NCI-H146 (cell line): ENCODE results near the gene RAD1.
"Not testable (repeated sequence)": the region's sequence is repeated elsewhere in the genome, so short reads cannot be mapped to it uniquely, and the experiment has no call there.

Experiments
- DNase-seq: peaks from one replicate; lab custom pipeline; 2025; lab: John Stamatoyannopoulos, UW

Gene RAD1, protein sequence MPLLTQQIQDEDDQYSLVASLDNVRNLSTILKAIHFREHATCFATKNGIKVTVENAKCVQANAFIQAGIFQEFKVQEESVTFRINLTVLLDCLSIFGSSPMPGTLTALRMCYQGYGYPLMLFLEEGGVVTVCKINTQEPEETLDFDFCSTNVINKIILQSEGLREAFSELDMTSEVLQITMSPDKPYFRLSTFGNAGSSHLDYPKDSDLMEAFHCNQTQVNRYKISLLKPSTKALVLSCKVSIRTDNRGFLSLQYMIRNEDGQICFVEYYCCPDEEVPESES

DNA sequence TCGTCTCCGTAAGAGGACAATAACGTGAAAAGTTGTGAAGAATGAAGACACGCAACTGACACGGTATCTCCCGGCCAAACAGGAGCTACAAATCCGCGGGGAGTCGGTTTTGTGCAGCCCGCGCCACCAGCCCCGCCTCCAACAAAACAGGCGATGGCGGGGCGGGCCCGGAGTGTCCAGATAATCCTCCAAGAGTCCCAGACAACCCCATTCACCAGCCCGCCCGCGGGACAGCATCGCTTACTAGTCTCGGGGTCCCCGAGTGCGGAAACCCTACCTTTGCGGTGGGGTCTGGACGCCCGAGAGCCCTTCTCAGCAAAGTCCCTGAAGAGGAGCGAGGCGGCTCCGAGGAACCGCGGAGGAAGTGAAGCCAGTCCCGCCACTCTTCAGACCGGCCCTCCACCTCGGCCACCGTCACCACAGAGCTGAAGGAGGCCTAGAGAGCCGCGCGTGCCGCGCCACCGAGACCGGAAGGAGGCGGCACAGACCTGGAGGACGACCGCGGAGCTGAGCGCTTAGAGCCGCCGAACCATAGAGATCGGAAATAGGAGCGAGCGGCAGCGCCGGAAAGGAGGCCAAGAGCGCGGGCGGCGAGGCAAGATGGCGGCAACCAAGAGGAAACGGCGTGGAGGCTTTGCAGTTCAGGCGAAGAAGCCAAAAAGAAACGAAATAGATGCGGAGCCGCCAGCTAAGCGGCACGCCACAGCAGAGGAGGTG is at the start of gene RAD1, which contains the start of gene BRIX1:
TSS of gene RAD1 (minus strand) at position 366 of the 717 bp plus-strand sequence. CDS start 612 bp downstream, outside the sequence.
TSS of gene BRIX1 (plus strand) at position 573 of the 717 bp plus-strand sequence. CDS start at position 601, 28 bp downstream.
- DNase-seq, result peak; percentile 97

DNA sequence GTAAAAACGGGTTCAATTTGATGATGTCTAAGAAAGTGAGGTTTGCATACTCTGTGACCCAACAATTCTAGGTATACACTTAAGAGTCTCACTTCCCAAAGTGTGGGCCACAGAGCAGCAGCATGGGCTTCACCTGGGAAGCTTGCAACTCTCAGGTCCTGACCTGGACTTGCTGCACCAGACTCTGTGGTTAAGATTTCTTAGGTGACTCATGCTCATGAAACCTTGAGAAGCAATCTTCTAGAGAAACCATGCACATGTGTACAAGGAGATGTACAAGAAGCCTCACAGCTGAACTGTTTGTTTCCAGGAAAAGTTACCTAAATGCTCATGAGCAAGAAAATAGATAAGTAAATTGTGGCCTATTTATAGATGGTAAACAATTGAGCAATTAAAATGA is 44.0 kb upstream of the RAD1 start:
- DNase-seq, result no peak

DNA sequence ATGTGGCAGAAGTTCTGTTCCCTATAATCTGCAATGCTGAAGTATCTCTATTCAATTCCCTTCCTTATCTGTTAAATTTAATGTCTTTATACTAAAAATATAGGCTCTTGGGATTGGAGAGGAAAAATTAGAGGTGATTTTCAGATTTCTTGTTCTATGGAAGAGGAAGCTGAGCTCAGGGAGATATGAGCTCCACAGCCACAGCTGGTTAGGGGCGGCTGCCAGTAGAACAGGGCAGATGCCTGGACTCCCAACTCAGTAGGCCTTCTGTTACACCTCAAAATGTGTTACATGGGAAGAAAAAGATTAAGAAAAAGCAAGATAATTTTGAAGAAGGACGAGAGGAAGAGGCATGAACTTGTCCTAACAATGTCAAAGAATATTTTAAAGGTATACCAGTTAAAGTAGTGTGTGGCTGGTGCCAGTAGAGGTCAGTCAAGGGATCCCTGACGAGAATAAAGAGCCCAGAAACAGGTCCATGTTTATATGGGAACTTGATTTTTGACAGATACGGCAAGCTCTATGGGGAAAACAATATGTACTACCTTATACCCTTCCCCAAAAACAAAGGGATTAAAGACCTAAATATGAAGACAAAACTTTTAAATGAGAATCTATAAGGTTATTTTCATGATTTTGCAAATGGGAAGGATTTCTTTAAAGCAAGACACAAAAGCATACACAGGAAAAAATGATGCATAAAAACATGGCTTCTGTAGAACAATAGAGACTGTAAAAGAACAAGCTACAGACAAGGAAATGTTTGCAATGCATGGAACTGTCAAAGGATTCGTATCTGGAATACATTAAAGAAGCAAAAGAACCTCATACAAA is 42.8 kb upstream of the RAD1 start:
- peak; percentile 4 for DNase-seq

DNA sequence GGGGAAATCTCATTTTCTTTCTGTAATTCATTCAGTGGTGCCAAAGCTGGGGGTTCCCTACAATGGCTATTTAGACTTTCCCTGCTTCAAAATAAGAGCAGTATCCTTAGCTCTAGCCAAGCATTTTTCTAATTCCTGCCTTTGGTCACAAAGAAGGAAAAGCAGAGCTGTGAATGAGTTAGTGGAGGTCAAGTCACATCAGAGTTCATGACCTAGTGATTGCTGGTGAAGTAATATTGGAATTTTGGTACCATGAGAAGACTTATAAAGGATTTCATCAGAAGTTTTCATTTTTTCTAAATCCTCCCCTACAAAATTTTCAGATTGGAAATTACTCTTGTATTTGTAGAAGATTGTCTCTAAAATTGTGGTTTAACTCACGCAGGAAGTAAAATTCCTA is 42.0 kb upstream of the RAD1 start:
- no peak for DNase-seq

DNA sequence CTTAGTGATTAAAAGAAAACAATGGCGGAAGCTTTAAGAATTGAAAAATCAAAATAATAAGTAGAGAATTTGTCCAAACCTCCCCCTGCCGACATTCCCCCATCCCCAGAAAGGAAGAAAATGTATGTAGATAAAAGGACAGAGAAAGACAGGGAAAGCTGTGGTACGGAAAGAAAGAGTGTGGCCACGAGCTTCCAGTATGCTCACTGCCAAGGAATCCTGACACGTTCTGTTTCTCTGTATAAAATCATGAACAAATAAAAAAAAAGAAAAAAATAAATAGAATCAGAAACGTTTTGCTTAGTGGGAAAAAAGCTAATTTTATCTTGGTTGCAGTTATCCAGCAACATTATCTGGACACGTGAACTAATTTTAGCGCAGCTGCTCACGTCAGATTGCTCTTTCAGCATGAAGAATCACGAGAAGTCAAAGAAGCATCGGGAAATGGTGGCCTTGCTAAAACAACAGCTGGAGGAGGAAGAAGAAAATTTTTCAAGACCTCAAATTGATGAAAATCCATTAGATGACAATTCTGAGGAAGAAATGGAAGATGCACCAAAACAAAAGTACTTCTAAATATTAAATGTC is 29.2 kb upstream of the RAD1 start:
- no peak for DNase-seq

DNA sequence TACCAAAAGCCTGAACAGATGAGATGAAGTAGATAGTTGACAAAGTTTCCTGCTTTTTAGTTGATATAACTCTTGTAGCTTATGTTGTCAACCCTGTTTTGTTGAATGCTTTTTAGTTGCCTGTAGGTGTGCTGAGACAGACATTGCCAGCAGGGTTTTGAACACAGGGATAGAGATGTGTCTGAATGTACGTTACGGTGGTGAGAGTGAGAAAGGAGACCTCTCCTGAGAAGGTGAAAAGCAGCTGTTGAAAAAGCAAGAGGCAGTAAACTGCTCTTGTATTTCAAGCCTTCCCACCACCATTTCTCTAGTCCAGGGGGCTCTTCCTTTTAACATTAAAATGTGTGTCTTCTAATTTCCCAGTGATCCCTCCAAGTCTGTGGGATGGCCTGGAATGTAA is 28.7 kb upstream of the RAD1 start:
- no peak for DNase-seq

DNA sequence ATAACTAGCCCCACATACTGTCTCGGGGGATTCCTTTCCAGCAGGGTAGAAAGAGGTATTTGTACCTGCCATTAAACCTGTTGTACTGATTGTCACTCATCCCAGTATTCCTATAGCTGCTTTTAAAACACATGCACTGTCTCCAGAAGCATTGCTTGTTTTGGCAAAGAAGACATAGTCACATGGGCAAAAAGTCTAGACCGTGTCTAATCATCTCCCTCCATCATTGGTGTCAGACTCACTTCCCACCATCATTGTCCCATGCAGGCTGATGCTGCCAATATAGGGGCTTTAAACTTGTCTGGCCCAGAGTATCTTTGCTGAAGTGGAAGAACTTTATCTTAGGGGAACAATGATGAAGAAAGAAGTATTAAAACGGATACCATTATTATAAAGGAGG is 26.6 kb upstream of the RAD1 start:
- no peak for DNase-seq

DNA sequence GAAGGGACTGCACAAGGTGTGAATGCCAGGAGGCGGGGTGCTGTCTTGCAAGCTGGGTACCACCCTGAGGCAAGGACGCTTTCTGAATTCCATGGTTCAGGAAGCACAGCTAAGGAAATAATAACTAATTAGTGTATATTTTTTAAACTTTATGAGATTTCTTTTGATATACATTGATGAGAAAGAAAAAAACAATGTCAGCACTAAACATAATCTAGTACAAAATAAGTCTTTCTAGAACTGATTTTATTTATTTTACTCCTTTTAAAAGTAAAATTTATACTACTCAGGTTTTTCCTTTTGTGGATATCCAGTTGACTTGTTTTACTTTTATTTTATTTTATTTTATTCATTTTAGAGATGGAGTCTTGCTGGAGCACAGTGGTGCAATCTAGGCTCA is 17.6 kb upstream of the RAD1 start:
- DNase-seq, result no peak

DNA sequence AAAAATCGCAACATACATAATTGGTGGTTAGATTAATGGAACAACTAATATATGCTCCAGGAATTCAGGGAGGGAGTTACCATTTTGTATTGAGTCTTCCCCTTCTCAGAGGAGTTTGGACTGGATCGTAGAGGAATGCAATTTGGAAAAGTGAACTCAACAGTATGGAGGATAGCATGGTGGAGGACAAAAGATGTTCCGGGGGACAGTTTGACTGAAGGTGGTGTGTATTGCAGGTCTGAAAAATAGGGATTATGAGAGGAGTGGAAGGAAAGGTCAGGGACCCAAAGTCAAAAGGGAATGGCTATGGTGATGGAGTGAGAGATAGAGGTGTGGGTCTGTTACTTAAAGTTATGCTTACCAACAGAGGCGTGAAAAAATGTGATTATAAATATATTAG is 15.6 kb upstream of the RAD1 start:
- DNase-seq, result no peak

DNA sequence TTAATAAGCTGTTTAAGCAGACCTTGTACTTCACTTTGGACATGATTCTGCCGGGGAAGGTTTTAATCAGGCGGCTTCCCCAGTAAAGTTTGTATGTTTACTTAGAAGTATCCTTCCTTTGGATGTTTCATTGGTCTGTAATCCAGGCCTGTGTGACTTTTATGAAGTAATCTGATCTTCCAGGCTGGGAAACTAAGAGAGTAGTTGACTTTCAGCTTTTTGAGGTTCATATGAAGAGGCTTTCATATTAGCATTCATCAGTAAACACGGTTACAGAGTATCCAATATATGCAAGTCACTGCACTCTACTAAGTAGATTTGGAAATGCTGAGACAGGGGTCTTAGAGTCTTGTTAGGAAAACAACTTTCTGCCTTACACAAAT is 15.1 kb upstream of the RAD1 start:
- no peak for DNase-seq

DNA sequence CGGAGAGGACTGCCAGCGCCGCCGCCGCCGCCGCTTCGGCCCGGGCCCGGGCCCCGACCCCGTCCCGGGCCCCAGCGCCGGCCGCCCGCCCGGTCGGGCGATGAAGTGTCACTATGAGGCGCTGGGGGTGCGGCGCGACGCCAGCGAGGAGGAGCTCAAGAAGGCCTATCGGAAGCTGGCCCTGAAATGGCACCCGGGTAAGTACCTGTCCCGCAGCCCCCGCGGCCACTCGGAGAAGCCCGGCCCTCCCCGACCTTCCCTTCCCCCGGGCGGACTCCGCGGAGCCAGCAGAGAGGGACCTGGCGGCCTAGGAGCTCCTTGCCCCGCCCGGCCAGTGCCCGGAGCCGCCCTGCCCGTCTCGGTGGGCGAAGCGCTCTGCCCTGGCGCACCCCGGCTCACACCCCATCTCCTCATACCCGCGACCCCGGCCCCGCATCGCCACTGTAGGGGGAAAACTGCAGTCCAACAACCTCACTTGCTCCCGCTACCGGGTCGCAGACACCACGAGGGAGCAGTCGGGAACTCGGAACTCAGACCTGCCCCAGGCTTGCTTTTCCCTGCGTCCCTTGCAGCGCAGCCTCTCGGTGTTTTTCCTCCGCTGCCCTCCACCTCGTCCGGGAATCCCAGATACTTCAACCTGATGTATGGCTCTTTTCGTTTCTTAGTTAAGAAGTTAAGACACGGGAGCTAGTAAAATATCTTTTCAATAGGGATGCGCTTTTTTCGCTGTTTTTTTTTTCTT is 14.6 kb upstream of the RAD1 start:
- DNase-seq, result peak; percentile 88

DNA sequence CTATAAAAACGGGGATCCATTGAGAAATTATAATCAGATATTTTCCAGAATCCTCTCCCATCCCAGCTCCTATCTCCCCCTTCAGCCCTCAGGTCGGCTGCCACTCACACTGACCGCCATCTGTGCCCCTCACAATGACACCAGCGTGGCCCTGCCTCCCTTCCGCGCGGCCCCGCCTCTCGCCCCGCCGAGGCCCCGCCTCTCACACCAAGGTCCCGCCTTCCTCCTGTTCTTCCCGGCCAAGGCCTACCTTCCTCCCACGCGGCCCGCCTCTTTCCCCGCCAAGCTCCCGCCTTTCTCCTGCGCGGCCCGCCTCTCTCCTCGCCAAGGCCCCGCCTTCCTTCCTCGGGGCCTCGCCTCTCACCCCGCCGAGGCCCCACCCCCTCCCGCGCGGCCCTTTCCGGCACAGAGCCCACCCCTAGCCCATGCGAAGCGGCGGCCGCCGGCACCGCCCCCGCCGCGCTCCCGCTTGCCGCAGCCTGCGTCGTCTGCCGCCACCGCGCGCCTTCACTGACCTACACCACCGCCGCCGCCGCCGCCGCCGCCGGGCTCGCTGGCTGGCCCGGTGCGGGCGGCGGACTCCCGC is 13.9 kb upstream of the RAD1 start, which contains the start of gene DNAJC21:
TSS of gene DNAJC21 (plus strand) at position 426 of the 586 bp plus-strand sequence. CDS start 261 bp downstream, outside the sequence.
- DNase-seq, result peak; percentile 98

DNA sequence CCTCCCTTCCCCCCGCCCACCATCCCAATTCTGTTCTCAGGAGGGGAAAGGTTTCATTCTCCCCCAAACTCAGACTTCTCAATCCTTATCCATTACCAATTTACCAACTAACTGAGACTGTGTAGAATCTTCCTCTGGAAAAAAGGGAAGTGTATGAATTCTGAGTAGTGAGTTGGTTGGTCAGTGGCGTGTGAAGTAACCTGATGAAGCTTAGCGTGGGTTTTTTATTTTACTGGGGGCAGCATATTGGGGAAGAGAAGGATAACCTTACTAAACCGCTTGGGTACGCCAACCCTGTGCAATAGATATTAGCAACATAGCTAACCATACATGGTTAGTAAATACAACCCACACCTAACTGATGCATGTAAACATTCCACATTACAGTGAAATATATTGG is 13.0 kb upstream of the RAD1 start:
- no peak for DNase-seq

DNA sequence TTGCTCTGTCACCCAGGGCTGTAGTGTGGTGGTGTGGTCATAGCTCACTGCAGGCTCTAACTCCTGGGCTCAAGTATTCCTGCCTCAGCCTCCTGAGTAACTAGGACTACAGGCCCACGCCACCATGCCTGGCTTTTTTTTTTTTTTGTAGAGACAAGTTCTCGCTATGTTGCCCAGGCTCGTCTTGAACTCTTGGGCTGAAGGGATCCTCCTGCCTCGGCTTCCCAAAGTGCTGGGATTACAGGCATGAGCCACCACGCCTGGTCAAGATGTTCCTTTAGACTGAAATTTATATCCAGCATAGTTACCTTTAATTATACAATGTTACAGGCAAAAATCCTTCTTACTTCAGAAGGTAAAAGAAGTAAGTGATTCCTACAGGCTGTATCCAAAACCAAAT is 12.5 kb upstream of the RAD1 start:
- DNase-seq, result no peak

DNA sequence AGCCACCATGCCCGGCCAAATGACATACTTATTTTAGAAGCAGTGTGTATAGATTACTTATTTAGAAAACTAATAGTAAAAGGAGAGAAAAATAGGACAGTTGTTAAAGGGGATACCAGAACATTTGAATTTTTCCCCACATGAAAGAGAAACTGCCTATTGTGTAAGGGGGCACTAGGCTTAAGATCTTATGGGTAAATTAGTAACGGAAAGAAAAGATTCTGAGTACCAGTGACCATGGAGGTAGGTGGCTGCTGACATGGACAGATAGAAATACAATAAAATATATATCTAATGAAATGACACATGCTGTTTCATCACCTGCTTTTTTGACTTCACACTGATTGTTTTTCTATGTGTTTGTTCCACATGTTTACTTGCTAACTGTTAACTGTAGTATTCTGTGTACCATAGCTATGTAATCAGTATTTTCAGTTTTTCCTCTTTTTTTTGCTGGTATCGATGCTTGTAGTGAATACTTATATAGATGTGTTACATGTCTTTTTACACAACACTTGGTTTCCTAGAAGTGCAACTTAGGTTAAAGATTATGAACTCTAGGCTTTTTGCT is 11.1 kb upstream of the RAD1 start:
- no peak for DNase-seq

DNA sequence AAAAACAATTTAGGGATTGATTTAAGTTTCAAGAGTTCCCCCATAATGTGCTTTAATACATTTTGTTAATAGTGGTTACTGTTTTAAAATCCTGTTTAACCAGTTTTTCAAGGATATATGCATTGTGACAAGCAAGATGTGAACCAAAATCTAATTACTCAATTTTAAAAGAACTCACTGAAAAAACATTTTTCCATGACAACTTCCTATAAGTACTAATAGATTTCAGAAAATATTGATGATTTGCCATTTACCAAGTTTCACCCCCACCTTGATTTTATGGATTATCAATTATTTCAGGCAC is 9.1 kb upstream of the RAD1 start:
- no peak for DNase-seq

DNA sequence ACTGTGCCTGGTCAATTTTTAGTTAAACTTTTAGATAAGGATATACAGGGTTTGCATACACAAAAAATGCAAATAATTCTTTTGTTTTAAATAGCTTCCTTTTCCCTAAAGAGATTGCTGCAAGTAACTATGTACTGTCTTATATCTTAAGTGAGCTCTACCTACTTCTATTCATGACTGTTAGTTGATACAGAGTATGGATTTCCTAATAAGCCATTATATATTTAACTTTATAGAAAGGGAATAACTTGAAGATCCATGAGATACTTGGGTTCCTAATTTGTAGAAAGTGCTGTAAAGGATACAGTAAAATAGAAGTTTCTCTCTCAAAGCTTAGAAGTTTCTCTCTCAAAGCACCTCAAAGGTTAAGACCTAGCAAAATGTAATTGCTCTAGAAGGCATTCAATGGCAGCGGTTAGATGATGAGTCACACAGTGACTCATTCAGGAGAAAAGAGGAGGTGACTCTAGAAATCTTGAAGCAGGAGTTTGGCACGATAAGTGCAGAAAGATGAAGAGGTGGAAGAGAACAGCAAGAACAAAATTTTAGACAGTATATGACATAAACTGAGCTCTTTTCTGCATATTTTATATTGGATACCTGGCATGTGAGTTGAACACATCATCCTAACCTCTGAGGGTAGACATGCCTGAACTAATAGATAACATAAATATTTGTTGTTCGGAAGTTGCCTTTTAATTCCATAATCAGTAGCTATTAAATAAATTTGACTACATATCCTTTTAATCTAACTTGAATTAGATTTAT is 8.6 kb upstream of the RAD1 start:
- DNase-seq, result no peak

DNA sequence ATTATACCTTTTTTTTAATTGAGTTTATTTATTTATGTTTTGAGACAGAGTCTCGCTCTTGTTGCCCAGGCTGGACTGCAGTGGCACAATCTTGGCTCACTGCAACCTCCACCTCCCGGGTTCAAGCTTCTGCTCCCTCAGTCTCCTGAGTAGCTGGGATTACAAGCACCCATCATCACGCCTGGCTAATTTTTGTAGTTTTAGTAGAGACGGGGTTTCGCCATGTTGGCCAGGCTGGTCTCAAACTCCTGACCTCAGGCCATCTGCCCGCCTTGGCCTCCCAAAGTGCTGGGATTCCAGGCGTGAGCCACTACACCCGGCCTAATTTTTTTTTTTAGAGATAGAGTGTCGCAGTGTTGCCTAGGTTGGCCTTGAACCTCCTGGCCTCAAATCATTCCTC is 8.0 kb upstream of the RAD1 start:
- not testable (repeated sequence) for DNase-seq

DNA sequence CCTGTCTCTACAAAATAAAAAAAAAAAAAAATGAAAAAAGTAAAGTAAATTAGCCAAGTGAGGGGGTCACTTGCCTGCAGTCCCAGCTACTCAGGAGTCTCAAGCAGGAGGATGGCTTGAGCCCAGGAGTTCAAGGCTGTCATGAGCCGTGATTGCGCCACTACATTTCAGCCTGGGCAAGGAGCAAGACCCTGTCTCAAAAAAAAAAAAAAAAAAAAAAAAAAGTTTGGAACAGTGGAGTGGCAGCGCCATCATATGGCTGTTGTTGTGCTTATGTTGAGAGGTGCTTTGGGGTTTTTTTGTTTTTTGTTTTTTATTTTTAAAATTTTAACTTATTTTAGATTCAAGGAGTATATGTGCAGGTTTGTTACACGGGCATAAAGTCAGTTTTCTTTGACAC is 3.8 kb upstream of the RAD1 start:
- DNase-seq, result no peak

DNA sequence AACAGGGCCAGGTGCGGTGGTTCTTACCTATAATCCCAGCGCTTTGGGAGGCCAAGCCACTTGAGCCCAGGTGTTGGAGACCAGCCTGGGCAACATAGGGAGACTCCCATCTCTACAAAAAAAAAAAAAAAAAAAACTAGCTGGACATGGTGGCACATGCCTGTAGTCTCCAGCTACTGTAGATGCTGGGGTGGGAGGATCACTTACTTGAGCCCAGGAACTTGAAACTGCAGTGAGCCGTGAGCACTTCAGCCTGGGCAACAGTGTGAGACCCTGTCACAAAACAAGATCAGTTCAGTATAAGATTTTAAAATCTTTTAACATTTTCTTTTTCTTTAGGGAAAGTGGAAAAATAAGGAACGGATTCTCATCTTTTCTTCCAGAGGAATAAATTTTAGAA is 2.7 kb upstream of the RAD1 start:
- DNase-seq, result no peak
